Fibroblast of upper back skin (primary cell): ENCODE measurements around the gene SCMH1.

Experiments used
- DNase-seq: peaks from one replicate; pipeline ENCODE4 v3.0.0-alpha.2; 2013

Gene SCMH1

DNA sequence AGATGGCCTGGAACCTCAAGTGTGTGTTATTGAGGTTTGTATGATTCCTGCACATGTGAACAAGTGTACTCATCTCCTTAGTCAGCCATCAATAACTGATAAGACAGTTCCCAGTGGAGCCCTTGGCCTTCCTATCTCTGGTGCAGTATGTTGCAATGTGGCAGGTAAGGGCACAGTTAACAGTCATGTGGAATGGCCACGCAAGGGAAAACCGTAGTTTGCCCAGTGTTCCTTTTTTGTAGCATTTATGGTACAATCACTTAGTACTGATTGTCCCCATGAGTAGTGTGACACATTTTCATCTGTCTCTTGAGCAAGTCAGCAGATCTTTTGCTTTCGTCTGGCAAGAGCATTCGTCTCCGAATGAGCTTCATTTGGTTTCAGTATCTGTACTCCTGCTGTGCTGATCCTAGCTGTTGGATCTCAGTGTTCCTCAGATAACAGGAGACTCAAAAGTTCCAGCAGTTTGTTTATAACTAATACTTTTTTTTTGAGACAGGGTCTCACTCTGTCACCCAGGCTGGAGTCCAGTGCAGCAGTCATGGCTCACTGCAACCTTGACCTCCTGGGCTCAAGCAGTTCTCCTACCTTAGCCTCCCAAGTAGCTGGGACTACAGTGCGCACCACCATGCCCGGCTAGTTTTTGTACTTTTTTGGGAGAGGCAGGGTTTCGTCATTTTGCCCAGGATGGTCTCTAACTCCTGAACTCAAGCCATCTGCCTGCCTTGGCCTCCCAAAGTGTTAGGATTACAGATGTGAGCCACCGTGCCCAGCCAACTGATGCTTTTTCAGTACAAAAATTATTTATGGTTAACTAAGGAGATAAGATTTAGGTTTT, 254.4 kb downstream of the SCMH1 start:
- no peak for DNase-seq

DNA sequence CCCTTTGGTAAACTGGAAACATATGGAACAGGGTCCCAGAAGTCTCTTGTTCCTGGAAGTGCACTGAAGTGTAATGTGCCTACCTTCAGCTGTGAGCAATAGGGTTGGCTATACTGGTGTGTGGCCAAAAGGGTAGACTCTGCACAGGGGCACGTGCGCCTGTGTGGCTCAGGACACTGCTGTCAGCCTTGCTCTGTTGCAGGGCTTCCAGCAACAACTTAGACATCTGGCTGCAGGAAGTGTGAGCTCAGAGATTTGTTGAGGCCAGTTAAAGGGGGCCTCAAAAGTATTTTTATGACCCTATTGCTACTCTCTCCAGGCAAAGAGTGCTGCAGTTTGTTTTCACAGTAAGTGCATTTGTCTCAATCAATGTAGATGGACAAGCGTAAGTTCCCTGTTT, 255.2 kb downstream of the SCMH1 start:
- no peak for DNase-seq

DNA sequence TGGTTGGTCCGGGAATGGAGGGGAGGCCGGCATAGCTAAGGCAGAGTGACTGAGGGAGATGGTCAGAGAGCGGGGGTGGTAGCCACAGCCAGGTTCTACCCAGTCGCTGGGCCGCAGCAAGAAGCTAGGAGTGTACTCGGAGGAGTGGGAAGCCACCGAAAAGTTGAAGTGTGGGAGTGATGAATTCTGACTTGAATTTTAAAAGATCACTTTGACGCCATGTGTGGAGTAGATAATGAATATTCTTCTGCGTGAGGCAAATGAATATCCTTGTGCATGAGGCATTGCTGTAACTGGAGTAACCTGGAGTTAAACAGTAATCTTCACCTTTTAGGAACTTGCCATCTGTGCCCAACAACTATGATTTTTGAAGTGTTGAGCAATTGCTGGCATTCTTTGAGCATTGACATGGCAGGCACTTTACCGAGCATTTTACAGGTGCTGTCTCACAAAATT, 255.8 kb downstream of the SCMH1 start:
- DNase-seq, result no peak

DNA sequence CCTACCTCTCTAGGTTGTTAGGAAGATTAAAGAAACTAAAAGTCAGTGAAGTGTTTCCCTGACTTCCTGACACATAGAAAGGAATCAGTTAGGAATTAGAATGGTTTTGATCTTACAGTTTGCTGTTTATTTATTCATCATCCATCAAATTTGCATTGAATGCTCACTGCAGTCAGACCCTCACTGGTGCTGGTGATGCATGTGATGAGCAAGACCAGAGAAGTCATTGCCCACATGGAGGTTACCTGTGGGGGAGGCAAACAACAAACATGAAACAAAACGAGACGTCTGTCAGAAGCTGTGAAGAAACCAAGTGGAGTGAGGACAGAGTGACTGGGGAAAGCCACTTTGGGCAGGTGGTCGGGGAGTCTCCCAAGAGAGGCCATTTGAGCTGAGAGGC, 256.2 kb downstream of the SCMH1 start:
- DNase-seq, result no peak

DNA sequence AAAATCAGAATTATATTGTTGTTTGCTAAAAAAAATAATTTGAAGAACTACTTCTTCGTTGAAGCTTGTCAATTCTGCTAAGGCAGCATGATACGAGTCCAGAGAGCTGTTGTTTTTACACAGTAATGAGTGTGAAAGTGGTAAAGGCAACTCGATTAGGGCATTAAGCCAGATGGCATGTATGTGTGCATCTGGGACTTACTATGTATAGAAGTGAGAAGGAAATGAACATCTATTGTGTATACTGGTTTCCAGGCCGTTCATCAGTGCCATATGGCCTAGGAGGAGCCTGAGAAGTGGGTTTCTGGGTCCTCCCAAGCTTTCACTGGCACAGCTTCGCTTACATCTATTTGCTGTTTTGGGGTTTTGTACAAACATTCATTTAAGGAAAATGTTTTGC, 256.9 kb downstream of the SCMH1 start:
- DNase-seq, result no peak

DNA sequence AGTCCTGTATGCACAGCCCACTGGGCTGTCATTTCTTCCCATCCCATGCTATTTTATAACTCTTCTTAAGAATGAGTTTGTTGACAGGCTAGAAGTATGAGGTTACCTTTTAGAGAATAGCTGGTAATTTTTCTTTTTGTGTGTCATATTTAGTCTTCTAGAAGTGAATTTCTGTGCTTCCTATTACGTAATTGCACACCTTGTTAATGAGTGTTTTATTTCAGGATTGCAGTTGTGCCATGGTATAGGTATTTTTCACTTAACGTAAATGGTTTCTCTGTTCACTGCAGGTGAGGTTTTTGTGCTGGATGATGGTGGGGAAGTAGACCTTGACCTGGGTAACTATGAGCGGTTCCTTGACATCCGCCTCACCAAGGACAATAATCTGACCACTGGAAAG, 257.6 kb downstream of the SCMH1 start:
- DNase-seq, result no peak

DNA sequence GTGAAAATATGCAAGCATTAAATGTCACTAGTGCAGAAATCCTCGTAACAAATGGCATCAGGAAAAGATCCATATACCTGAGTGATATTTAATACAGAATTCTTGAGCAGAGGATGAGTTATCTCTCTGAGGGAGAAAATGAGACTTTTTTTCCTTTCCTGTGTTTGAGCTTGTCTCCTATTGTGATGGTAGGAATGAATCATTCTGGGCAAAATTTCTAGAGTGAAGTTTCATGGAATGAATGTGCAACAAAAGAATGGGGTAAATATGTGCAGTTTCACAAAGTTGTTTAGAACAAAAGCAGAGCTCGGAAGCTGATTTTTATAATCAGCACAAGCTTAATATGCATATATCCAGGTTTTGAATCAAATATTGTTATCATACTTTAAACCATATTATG, 258.0 kb downstream of the SCMH1 start:
- DNase-seq, result peak; percentile 46

DNA sequence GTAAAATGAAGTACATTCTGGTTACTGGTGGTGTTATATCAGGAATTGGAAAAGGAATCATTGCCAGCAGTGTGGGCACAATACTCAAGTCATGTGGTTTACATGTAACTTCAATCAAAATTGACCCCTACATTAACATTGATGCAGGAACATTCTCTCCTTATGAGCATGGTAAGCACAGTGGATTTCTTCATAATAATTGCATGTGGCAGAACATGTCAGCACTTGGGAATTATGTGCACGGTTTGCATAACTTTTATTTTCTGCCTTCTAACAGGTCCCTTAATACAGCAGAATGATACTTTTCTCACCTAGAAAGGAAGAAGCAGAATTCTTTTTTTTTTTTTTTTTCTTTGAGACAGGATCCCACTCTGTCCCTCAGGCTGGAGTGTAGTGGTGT, 258.8 kb downstream of the SCMH1 start:
- no peak for DNase-seq

DNA sequence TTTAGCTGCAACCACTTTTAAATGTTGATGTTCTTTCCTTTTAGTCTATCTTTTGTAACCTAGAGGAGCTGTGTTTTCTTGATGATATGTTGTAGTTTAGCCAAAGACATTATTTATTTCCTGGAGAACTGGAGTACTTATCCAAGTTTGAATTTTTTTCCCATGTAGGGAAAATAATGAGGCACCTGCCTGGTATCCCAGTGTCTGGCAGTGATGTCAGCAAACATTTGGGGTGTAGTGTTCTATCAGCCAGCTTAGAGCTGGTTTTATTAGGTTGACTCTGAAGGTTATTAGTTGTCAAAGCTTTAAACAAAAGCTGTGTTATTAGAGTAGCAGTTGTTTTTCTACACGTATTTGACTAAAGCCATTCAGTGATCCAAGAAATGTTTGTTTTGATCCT, 259.4 kb downstream of the SCMH1 start:
- no peak for DNase-seq

DNA sequence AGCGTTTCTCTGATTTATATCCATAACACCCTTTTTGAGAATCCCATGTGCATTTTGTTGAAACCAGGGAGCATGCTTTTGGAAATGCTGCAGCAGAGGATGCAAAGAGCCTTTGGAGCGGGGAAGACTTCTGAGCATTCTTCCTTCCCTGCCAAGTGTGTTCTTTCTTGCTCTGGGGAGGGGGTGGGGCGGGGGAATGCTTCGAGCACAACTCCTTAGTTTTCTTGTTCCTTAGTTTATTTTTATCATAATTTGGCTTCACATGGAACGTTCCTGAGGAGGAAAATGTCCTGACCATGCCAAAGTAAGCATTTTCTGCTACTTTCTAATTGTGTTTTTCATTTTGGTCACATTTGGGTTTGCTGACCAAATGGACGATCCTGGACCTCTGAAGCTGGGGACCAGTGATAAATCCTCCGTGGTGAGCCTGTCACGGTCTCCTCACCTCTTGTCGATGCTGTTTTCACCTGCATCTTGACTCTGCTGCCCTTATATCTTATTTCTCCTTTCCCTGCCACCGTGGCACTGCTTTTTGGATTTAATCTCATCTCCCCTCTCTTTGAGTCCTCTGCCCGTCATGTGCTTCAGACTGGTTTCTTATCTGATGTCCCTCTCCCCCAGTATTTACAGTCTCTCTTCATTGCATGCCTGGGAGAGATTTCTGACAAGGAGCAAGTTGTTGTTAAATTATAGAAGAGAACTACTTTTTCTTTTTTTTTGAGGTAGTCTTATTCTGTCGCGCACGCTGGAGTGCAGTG, 260.2 kb downstream of the SCMH1 start:
- DNase-seq, result no peak

DNA sequence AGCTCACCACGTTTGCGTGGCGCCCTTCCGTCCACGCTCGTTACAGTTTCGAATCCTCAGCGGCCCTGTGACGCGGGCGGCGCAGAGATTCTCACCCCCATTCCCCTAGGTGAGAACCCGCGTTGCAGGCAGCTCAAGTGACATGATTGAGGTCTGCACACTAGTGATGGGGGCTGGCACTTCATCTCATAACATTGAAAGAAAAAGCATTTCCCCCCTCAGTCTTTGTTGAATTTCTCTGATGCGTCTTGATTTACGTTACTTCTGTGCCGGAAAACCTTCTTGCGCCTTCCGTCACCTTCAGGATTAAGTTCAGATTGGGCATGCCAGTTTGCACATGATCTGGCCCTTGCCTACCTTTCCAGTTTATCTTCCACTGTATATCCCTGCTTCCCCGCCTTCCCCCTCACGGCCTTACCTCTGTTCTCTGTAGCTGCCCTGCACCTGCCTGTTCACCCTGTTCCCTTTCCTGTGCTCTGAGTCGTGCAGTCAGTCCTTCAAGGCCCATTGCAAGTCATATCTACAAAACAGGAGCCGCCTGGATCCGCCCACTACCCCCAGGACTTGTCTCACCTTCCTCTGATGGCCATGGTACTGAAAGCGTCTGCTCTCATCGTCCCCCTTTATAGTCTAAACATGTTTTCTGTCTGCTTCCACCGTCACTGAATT, 261.5 kb downstream of the SCMH1 start:
- no peak for DNase-seq

DNA sequence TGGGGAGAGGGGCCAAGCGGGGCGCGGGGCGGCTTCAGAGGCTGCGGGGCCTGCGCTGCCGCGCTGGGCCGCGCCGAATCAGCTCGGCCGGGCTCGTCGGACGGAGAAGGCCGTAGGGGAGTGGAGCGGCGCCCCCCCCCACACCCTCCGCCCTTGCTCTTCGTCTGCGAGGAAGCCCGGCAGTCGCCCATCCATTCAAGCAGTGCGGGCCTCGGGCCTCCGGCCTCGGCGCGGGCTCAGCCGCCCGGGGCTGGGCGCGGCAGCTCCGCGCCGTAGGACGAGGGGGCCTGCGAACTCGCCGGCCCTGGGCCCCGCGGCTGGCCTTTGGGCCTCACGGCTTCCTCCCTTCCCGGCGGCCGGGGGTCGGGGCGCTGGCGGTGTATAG, 262.0 kb downstream of the SCMH1 start:
- no peak for DNase-seq

DNA sequence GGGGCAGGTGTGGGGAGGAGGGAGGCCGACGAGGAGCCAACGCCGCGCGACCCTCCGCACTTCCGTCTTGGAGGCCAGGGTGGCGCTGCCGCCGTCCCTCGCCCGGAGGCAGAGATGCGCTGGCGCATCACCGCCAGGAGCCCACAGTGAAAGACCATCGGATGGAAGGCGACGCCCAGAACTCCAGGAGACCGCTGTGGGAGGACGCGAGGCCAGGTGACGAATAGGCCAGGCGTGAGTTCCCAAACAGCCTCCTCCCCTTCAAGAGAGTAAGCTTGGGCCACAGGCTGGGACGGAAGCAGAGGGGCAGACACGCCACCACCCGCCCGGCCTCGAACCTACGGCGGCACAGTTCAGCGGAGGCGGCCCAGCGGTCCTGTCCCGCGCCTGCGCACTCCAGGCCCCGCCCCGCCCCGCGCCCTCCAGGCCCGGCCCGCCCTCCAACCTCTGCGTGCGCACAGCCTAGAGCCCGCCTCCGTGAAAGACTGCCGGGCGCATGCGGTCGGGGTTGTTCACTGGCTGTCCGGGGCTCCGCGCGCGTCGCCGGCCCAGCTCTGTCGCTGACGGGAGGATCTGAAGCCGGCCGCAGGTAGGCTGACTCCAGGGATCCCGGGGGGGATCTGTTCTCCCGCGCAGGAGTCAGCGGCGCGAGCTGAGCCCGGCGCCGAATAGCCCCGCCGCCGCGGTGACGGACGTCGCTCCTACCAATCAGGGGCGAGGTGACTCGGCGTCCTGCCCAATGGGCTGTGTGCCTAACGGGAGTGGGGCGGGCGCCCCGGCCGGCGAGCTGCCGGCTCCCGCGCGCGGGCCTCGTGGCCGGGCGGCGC, 262.7 kb downstream of the SCMH1 start, which contains the start of gene CTPS1:
Gene CTPS1 (plus strand): TSS at position 456 of the 827 bp plus-strand sequence. CDS start 3,595 bp downstream, outside the sequence.
- peak; percentile 93 for DNase-seq

DNA sequence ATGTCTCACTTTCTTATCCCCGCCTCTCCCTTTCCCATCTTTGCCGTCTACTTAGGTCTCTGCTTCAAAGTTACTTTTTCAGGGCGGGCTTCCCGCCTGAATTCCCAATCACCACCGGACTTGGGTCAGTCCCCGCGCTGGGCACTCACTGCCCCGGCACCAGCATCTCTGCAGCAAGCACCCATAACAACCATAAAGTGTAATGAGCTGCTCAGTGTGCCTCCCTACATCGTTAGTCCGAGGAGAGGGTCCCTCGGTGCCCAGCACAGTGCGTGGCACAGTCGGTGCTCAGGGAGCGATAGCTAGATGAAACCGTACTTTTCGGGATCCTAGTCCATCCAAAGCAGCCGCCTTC, 263.2 kb downstream of the SCMH1 start:
- DNase-seq, result no peak

DNA sequence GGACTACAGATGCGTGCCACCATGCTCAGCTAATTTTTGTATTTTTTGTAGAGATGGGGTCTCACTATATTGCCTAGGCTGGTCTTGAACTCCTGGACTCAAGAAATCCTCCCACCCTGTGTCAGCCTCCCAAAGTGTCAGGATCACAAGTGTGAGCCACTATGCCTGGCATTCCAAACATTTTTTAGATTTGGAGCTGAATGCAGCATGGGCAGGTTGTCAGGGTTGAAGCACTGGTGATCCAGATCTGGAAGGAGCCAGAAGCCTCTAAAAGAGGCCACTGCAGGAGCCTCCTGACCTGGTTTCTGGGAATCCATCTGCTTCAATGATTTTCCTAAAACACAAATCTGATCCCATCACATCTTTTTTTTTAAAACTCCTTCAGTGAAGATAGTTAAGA, 264.4 kb downstream of the SCMH1 start:
- peak; percentile 61 for DNase-seq
